Mucosa of descending colon (tissue), 3 donors: Measurements from ENCODE around the gene CELF2. TPM values are rescaled to one million over a fixed set of nuclear protein-coding genes. Genes with fewer than 3 reads are reported as not detected.

Experiments used
- ATAC-seq: fragments of 200-7000 bp; cut with Tn5 transposase; one replicate; pipeline ENCODE4 v1.9.1; 2020; ENCODE audit warnings: mild to moderate bottlenecking, moderate library complexity
- DNase-seq, 3 donors: peaks; one replicate each; pipeline ENCODE4 v3.0.0-alpha.2; 2020
- H3K36me3 ChIP-seq: fragments of 200-600 bp; one replicate; pipeline ENCODE4 v1.8.0; 2021; ENCODE audit warnings: low read depth, mild to moderate bottlenecking
- H3K4me1 ChIP-seq: fragments of 200-600 bp; one replicate; pipeline ENCODE4 v1.8.0; 2021; ENCODE audit warnings: low read depth, mild to moderate bottlenecking
- H3K4me3 ChIP-seq: fragments of 200-600 bp; one replicate; pipeline ENCODE4 v1.8.0; 2021; ENCODE audit warnings: mild to moderate bottlenecking
- H3K9me3 ChIP-seq: fragments of 200-600 bp; one replicate; pipeline ENCODE4 v1.8.0; 2021; ENCODE audit warnings: mild to moderate bottlenecking
- intact Hi-C, 2 donors: fragments of 100-400 bp; cut with DNase I in 1 of 2; cut with micrococcal nuclease in 1 of 2; formaldehyde crosslinking; loops; one replicate each; pipeline versions ENCODE4 v1.11.0 to v1.11.1; 2022; cut with DNase I, micrococcal nuclease
- total RNA-seq, 3 donors: library from RNA; stranded (reverse); fragmentation: NEBNext Ultra II Directional in 2 of 3; extraction: Animal tissue kit (Norgen Biotek cat#: 25700) in 2 of 3; gene quantifications; one replicate each; pipeline versions ENCODE4 v1.2.1 to v1.2.4, GENCODE V29; 2021 to 2023
- TF ChIP-seq, protein P1 (sequence below): fragments of 200-600 bp; IDR thresholded peaks from one replicate; pipeline ENCODE4 v1.8.0; 2022; ENCODE audit warnings: antibody characterized with exemption, mild to moderate bottlenecking
- donor health status: DM: no; HTN: no; CAD: no; lungs with moderate emphysema.
- donor health status: DM: no; HTN: no; CAD: no.
- donor health status: DM: no; HTN: yes; CAD: no.

Gene CELF2
- total RNA-seq, 3 donors from 2014 or later = 31.4 to 56.5 (median 36.1) TPM

- peaks cover 4% of the 10 kb centered on the region for H3K4me1 ChIP-seq
- intact Hi-C loops = no loop called here
- H3K9me3 ChIP-seq = no peaks in the 10 kb centered on the region
- no peak for DNase-seq
- TF ChIP-seq, protein P1, sequence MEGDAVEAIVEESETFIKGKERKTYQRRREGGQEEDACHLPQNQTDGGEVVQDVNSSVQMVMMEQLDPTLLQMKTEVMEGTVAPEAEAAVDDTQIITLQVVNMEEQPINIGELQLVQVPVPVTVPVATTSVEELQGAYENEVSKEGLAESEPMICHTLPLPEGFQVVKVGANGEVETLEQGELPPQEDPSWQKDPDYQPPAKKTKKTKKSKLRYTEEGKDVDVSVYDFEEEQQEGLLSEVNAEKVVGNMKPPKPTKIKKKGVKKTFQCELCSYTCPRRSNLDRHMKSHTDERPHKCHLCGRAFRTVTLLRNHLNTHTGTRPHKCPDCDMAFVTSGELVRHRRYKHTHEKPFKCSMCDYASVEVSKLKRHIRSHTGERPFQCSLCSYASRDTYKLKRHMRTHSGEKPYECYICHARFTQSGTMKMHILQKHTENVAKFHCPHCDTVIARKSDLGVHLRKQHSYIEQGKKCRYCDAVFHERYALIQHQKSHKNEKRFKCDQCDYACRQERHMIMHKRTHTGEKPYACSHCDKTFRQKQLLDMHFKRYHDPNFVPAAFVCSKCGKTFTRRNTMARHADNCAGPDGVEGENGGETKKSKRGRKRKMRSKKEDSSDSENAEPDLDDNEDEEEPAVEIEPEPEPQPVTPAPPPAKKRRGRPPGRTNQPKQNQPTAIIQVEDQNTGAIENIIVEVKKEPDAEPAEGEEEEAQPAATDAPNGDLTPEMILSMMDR = no peak
- no peak for ATAC-seq
- no peaks in the 10 kb centered on the region for H3K36me3 ChIP-seq
- no peak overlapping the region for H3K4me3 ChIP-seq
These were observed 191.5 kb downstream of the CELF2 start for GRCh38 chr10:11208908-11209829.

DNA sequence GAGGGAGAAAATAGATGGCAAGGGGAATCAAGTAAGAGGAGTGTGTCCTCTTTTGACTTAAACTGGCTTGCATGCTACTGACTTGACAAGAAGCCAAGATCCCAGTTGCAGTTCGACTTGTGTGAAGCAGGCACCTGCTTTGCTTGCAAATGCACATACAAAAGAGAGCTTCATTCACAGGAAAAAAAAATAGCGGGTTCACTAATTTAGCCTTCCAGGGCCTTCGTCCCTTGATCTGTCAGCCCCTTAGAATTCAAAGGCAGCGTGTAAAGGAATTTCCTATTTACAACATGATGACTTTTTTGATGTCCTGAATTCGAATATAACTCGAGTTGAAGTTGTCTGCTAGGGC lies 192.1 kb downstream of the CELF2 start:
- DNase-seq (no peak), ATAC-seq (no peak)
- H3K4me3 ChIP-seq = no peak overlapping the region

DNA sequence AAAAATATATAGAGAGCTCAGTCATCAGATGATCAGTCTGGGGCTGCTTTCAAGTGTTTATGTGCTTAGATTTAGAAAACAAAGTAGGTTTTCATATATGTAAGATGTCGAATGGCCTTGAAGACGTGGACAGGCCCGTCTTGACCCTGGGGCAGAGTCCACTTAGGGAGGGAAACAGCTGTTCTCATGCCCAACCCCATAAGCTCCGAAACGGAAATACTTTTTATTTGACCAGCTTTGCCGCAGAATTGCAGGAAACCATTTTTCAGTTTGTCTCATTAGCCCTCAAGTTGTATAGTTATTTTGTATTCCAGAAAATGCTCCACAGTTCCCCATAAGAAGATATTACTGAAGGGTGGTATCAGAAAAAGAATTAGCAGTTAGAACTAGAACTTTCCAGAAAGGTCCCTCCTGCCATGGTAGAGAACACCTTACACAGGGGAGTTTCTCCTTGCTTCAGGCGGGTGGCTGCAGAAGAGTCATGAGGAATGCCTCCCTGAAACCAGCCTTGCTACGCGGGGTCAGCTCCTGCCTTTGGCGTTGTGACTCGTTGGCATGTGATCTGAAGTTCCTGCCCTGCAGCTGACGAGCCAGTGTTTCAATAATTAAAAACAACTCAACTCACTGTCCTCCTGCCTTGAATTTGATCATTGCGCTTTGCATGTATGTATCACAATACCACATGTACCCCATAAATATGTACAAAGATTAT lies 192.7 kb downstream of the CELF2 start:
- TF ChIP-seq, protein P1 = no peak
- Histone ChIP-seq H3K9me3 (no peaks in the 10 kb centered on the region), H3K4me3 (no peak overlapping the region), H3K36me3 (no peaks in the 10 kb centered on the region), H3K4me1 (peaks cover 4% of the 10 kb centered on the region)
- DNase-seq = peak in 1 of 3 donors; percentile 54
- ATAC-seq = peak; percentile 79
- intact Hi-C loops = no loop called here

More for the DNA sequence above, 192.1 kb downstream of the CELF2 start:
- no peaks in the 10 kb centered on the region for H3K36me3 ChIP-seq
- peaks cover 4% of the 10 kb centered on the region for H3K4me1 ChIP-seq
- intact Hi-C loops = no loop called here
- H3K9me3 ChIP-seq = no peaks in the 10 kb centered on the region
- TF ChIP-seq, protein P1 = no peak

DNA sequence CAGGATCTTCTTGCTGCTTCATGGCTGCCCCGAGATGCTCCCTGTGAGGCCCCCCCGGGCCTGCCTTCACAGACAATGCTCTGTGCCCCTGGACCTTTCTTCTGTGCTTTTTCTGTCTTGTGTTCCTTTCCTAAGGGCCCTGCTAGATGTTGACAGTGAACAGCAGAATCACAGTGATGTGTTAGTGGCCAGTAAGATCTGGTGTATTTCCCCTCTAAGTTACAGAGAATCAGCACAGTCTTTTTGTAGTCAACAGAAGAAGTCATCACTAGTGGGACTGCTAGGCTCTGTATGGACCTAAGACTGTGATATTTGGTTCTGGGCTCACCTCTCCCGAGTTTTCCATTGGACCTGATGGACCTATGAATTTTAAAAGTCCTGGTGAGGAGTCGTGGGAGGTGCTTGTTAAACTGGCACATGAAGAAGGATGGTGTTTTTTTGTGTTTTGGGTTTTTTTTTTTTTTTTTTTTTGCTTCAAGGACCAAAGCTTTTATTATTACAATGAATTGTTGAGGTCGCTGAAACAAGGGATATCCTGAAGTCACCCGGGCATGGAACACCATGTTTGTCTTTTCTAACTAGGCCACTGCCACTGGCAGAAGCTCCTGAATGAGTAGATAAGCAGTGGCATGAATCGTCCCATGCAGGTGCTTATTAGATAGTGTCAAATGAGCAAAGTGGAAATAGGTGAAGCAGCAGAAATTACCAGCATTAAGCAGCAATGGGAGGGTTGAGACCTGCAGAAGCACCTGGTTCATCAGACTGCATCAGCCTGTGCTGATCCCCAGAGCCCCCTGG lies 194.8 kb downstream of the CELF2 start:
- H3K4me3 ChIP-seq = no peak overlapping the region
- no peak for DNase-seq
- peaks cover 4% of the 10 kb centered on the region for H3K4me1 ChIP-seq
- TF ChIP-seq, protein P1 = no peak
- intact Hi-C loops = no loop called here
- ATAC-seq = no peak
- H3K36me3 ChIP-seq = no peaks in the 10 kb centered on the region
- H3K9me3 ChIP-seq = no peaks in the 10 kb centered on the region

DNA sequence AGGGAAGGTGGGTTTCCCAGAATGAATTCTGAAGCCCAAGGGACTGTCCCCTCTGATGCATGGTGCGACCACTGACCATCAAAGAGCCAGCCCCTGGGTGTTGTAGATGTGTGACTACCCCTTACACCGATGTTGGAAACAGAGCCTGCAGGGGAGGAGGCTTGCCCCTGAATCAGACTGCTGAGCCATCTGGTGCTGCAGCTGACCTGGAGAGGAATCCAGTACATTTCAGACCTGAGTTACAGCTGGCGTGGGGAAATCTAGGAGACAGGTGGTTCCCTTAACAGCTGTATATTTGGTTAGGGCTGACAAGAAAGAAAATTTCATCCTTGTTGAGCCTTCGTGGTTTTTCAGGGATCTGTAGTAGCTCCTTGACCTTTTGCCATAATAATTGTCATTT lies 195.5 kb downstream of the CELF2 start:
- Histone ChIP-seq H3K36me3 (no peaks in the 10 kb centered on the region), H3K4me3 (no peak overlapping the region), H3K4me1 (peaks cover 4% of the 10 kb centered on the region), H3K9me3 (no peaks in the 10 kb centered on the region)
- ATAC-seq (no peak), DNase-seq (no peak)
- TF ChIP-seq, protein P1 = no peak
- intact Hi-C loops = no loop called here
